GM21528 (cell line): ENCODE results near the gene SLC5A10.

Experiments
- ATAC-seq: cut with Tn5 transposase; IDR thresholded peaks from one replicate; pipeline ENCODE4 v1.9.1; 2021; ENCODE audit warnings: mild to moderate bottlenecking, moderate library complexity; ENCODE audit not compliant: unreplicated experiment, low FRiP score

The SLC5A10 gene

GRCh38 chr17:18963126-18964017 lies 11.4 kb downstream of the SLC5A10 start:
- no peak for ATAC-seq

DNA sequence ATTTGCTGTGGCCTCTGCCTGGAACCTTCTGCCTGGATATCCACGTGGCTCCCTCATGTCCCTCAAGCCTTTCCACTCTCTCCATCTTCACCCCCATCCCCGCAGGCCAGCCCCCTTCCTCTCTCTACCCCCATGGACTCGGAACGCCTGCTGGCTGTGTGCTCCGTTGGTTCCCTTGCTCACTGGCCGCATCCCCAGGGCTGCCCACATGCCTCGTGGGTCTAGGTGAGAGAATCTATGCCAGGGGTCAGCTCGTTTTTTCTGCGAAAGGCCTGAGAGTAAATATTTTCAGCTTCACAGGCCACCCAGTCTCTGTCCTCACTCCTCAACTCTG lies 12.0 kb downstream of the SLC5A10 start:
- ATAC-seq, result no peak

DNA sequence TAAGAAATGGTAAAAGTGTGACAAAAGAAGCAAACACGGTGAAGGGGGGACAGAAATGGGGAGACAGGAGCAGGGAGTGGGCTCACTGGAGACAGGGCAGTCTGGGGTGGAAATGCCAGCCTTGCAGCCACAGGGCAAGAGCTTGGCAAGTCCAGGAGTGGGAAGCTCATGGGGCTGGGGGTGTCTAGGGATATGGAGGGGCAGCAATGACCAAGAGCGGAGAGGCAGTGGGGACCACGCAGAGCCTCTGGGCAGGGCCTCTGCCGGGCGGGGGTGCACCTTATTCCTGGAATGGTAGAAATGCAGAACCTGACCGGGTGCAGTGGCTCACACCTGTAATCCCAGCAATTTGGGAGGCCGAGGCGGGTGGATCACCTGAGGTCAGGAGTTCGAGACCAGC lies 12.6 kb downstream of the SLC5A10 start:
- ATAC-seq, result no peak

- no peak for ATAC-seq
These were observed 13.7 kb downstream of the SLC5A10 start for GRCh38 chr17:18965530-18966236.

DNA sequence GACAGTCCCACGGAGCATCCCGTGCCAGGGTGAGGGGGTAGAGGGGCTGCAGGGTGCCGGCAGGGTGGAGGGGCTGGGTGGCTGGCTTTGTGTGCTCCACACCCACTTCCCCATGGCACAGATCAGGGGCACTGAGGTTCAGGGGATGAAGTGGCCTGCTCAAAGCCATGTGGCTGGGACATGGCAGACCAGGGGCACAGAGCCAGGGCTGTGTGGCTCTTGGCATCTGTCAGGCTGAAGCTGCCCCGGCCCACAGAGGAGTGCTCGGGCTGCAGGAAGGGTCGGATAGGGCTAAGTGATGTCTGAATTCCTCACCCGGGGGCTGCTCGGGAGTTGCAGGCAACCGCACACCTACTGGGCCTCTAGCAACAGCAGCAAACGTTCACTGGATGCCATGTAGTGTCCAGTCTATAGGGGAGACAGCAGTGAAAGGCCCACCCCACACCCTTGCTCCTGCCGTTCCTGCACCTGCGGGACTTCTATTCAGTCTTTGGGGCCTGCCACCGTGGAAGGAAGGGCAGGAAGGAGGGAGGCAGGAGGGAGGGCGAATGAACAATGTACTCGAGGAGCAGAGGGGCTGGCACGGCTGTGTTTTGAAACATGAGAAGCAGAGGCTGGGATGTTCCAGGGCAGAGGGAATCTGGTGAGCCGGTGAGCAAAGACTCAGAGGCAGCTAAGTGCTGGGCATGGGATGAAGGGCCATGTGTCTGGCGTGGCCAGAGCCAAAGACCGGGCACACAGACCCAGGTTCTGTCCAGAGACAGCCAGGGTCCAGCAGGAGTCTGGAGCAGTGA lies 15.1 kb downstream of the SLC5A10 start:
- ATAC-seq, result no peak

DNA sequence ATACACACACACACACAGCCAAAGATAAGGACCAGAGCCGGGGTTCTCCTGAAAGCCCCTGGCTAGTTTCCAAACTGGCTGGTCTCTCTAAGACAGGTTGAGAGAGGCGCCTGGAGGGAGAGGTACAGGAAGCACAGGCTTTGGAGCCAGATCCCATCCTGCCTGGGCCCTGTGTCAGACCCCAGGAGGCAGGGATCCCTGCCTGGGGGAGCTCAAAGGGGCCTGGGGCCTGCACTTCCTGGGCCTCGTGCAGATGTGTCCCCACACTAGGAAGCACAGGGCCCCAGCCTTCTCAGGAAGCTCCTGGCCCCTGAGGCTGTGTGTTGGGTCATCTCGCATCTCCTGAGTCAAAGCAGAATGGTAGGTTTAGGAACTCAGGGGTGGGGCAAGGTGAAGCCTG lies 16.0 kb downstream of the SLC5A10 start:
- no peak for ATAC-seq

DNA sequence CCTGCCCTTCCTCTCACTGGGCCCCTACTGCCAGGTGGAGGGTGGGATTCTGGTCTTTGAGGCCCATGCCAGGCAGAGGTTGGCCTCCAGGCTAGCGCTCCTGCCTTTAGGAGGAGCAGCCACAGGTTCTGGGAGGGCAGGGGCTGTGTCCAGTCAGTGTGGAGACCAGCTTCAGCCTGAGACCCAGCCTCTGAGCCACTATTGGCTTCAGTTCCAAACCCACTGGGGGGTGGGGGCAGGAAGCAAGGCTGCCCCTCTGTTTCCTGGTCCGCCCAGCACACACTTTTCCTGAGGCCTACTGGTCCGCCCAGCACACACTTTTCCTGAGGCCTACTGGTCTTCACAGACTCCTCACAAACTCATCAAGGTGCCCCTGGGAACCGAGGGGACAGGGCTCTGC lies 16.4 kb downstream of the SLC5A10 start:
- ATAC-seq, result no peak

DNA sequence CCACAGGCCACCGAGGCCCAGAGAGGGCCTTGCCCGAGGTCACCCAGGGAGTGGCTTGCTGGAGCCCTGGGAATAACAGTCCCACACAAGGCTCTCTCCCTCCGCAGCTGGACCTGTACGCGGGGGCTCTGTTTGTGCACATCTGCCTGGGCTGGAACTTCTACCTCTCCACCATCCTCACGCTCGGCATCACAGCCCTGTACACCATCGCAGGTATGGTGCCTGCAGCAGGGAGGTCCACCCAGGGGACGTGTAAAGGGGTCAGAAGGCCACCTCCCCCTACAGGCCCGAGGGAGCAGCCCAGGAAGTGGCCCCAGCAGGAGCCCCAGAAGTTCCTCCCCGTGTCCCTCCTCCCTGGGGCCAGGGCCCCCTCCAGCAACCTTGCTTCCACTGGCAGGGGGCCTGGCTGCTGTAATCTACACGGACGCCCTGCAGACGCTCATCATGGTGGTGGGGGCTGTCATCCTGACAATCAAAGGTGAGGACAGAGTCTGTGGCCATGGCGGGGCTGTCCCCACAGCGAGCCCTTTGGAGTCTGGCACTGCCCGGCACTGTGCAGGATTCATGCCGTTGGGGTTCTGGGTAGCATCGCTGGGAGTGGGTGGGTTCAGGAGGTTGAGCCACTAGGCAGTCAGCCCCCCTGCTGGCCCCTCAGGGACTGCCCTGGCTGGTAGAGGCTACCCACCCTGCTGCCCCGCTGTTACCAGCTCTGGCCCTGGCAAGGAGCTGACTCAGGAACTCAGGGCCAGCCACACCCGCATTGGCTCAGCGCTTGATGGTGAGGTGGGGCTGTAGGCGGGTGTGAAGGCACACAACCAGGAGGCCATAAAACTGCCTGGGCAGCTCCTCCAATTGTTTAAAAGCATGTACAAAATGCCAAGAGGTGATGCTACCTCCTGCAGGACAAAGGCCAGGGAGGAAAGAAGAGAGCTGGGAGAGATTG lies 17.3 kb downstream of the SLC5A10 start:
- ATAC-seq, result no peak

- no peak for ATAC-seq
These were observed 18.9 kb downstream of the SLC5A10 start for GRCh38 chr17:18970582-18971480.

GRCh38 chr17:18971801-18972200 lies 19.8 kb downstream of the SLC5A10 start:
- ATAC-seq, result no peak

- no peak for ATAC-seq
These were observed 22.6 kb downstream of the SLC5A10 start for GRCh38 chr17:18974407-18975149.

- ATAC-seq, result no peak
These were observed 23.6 kb downstream of the SLC5A10 start for GRCh38 chr17:18975597-18975996.

DNA sequence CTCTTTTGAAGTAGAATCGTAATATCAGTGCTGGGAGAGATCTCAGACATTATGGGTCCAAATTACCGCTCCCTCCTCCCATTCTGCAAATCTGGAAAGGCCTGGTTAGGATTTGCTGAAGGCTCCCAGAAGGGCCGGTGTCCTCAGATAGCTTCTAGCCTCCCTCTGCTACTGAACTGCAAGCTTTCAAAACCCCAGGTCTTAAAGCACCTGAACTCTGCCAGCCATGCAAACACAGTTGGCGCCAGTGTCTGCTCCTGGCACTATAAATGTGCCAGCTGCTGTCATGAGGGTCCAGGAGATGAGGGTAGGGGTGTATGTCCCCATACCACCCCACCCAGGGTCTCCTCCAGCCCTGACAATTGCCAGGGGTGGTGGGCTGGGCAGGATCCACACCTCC lies 24.2 kb downstream of the SLC5A10 start:
- ATAC-seq, result no peak

- ATAC-seq, result no peak
These were observed 25.1 kb downstream of the SLC5A10 start for GRCh38 chr17:18977021-18977420.

DNA sequence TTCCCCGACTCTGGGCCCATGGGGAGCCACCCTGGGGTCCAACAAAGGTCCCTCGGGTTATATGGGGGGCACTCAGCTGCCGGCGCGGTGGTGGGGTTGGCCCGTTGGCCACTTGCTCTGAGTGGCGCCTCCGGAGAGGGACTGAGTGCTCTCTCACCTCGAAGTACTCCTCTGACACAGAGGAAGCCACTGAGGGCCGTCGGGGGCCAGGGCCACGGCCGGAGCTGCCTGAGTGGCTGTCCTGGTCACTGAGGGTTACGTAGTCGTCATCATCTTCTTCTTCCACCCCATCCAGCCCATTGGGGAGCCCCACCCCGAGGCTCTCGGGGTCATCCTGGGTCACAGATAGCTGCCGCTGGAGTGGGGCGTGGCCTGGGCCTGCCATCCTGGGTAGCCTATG lies 25.7 kb downstream of the SLC5A10 start:
- no peak for ATAC-seq

GRCh38 chr17:18978050-18978449 lies 26.1 kb downstream of the SLC5A10 start:
- no peak for ATAC-seq

DNA sequence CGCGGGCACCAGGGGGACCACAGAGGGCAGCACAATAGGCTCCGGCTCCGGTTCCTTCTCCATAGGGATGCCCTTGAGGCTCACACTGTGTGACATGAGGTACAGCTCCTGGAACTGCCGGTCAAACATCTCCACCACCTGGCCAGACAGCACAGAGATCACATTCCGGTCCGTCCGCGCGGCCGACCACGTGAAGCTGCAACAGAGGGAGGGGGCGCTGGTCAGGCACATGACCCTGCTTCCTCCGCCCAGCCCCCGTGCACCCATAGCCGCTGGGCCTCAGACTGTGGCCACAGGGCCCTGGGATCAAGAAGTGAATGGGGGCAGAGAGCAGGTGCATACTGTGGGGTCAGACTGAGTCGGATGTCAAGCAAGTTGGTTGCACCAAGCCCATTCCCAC lies 26.7 kb downstream of the SLC5A10 start:
- no peak for ATAC-seq

DNA sequence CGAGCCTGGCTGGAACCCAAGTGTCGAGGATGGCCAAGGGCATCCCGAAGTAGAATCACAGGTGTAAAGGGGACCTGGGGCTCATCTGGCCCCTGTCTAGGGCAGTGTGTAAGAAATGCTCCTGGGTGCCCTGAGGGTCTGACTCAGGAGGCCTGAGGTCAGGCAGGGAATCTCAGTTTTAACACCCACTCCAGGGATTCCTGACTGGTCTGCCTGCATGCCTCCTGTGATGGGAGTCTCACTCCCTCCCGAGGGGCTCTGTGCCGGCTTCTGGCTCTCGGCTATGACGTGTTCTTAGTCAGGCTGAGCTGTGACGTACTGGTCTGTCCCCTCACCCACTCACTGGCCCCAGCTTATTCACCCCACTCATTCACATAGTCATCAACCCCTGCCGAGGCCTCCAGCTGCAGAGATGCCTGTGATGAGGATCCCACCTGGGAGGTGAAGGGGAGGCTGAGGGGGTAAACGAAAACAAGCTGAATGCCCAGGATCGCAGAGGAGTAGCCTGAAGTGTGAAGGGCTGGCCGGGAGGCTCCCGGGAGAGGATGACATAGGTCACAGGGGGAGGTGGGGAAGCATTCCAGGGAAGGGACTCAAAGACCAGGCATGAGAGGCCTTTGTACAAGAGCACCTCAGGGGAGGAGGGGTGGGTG lies 28.8 kb downstream of the SLC5A10 start:
- ATAC-seq, result no peak
